PC-9 (cell line): ENCODE measurements around the gene CMTM6.

Experiments used
- EZH2 ChIP-seq: fragments of 200-600 bp; sonication (generic); IDR thresholded peaks from 2 replicates; pipeline ENCODE4 v1.8.0; 2017; ENCODE audit warnings: antibody characterized with exemption, low read depth
- TF ChIP-seq, protein P1 (sequence below): fragments of 200-600 bp; sonication (generic); conservative IDR thresholded peaks from 2 replicates; pipeline ENCODE4 v1.6.1; 2017; ENCODE audit warnings: mixed run types, antibody characterized with exemption, mild to moderate bottlenecking, moderate library complexity

DNA sequence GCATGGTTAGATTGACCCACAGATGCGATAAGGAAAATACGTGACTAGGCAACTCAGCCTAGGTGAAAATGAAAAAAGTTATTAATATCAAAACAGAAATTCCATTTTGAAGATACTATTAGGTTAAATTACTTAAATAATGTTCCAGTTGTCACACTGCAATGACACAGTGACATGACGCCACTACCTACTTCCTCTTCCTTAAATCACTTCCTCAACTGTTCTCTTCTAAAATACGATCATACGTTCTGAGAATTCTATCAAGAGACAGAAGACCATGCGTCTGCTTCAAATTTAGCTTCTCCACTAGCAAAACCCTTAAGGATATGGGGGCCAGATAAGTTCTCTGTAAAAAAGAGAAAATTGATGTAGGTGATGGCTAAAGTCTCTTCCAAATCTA is 18.2 kb downstream of the CMTM6 start:
- TF ChIP-seq, protein P1, sequence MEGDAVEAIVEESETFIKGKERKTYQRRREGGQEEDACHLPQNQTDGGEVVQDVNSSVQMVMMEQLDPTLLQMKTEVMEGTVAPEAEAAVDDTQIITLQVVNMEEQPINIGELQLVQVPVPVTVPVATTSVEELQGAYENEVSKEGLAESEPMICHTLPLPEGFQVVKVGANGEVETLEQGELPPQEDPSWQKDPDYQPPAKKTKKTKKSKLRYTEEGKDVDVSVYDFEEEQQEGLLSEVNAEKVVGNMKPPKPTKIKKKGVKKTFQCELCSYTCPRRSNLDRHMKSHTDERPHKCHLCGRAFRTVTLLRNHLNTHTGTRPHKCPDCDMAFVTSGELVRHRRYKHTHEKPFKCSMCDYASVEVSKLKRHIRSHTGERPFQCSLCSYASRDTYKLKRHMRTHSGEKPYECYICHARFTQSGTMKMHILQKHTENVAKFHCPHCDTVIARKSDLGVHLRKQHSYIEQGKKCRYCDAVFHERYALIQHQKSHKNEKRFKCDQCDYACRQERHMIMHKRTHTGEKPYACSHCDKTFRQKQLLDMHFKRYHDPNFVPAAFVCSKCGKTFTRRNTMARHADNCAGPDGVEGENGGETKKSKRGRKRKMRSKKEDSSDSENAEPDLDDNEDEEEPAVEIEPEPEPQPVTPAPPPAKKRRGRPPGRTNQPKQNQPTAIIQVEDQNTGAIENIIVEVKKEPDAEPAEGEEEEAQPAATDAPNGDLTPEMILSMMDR = no peak
- TF ChIP-seq EZH2 = no peak
